ENCODE results near the gene CFAP90. TPM values are rescaled to one million over a fixed set of nuclear protein-coding genes. Genes with fewer than 3 reads are reported as not detected.

The CFAP90 gene
- total and polyA plus RNA-seq, 8 donors: 0.61 to 7.4 (median 1.2) TPM

- ATAC-seq: peak in 1 of 4 donors; percentile 11
- Histone ChIP-seq H3K27me3 (no peaks in the 10 kb centered on the region), H3K27ac (no peak overlapping the region), H3K36me3 (no peaks in the 10 kb centered on the region), H3K9me3 (no peaks in the 10 kb centered on the region), H3K4me3 (peak overlapping the region in 3 of 4 donors; percentile 8 to 70 (median 58)), H3K4me1 (peaks cover 11 to 14% (median 13%) of the 10 kb centered on the region in 3 donors)
- peak in 4 of 6 donors; percentile 16 to 88 (median 58) for DNase-seq
- no peak for FAIRE-seq
- 39 to 42% methylated on average over 44 of the region's 44 CpGs for WGBS, 2 donors
- intact Hi-C loops (cut with DNase I): no loop called here
- TF ChIP-seq CTCF (IDR thresholded peaks at IDR 0.05): no peak
These were observed 1.1 kb downstream of the CFAP90 start for GRCh38 chr5:7849681-7850394.

- no peaks in the 10 kb centered on the region for H3K36me3 ChIP-seq
- no peaks in the 10 kb centered on the region for H3K27me3 ChIP-seq
- no peak for TF ChIP-seq CTCF (IDR thresholded peaks at IDR 0.05)
- intact Hi-C loops (cut with DNase I): no loop called here
- DNase-seq (no peak), ATAC-seq (no peak), FAIRE-seq (no peak)
- no peak overlapping the region for H3K27ac ChIP-seq
- WGBS, 2 donors: 85 to 87% methylated on average over 2 of the region's 2 CpGs
- no peaks in the 10 kb centered on the region for H3K9me3 ChIP-seq
- peaks cover 11 to 14% (median 13%) of the 10 kb centered on the region in 3 donors for H3K4me1 ChIP-seq
- no peak overlapping the region for H3K4me3 ChIP-seq
These were observed 2.6 kb downstream of the CFAP90 start for GRCh38 chr5:7848296-7848695.

GRCh38 chr5:7846327-7846726, 4.6 kb downstream of the CFAP90 start:
- DNase-seq: peak in 1 of 6 donors; percentile 33
- no peak overlapping the region for H3K27ac ChIP-seq
- H3K9me3 ChIP-seq: no peaks in the 10 kb centered on the region
- 71 to 79% methylated on average over 5 of the region's 5 CpGs for WGBS, 2 donors
- FAIRE-seq: no peak
- ATAC-seq: no peak
- H3K4me3 ChIP-seq: no peak overlapping the region
- no peaks in the 10 kb centered on the region for H3K36me3 ChIP-seq
- H3K4me1 ChIP-seq: peaks cover 0 to 4% (median 0%) of the 10 kb centered on the region in 3 donors
- TF ChIP-seq CTCF (IDR thresholded peaks at IDR 0.05): no peak
- intact Hi-C loops (cut with DNase I): no loop called here
- no peaks in the 10 kb centered on the region for H3K27me3 ChIP-seq

- H3K4me3 ChIP-seq: no peak overlapping the region
- intact Hi-C loops (cut with DNase I): no loop called here
- no peak for ATAC-seq
- WGBS, 2 donors: 90 to 96% methylated on average over 7 of the region's 7 CpGs
- TF ChIP-seq CTCF (IDR thresholded peaks at IDR 0.05): no peak
- no peak for DNase-seq
- H3K9me3 ChIP-seq: no peaks in the 10 kb centered on the region
- H3K4me1 ChIP-seq: no peaks in the 10 kb centered on the region
- H3K27me3 ChIP-seq: no peaks in the 10 kb centered on the region
- no peak for FAIRE-seq
- H3K36me3 ChIP-seq: no peaks in the 10 kb centered on the region
- no peak overlapping the region for H3K27ac ChIP-seq
These were observed 5.4 kb downstream of the CFAP90 start for GRCh38 chr5:7845557-7845956.

GRCh38 chr5:7844901-7845300, 6.0 kb downstream of the CFAP90 start:
- no peaks in the 10 kb centered on the region for H3K9me3 ChIP-seq
- no peaks in the 10 kb centered on the region for H3K27me3 ChIP-seq
- H3K4me3 ChIP-seq: no peak overlapping the region
- DNase-seq: no peak
- no peak for TF ChIP-seq CTCF (IDR thresholded peaks at IDR 0.05)
- FAIRE-seq: no peak
- no peaks in the 10 kb centered on the region for H3K4me1 ChIP-seq
- H3K27ac ChIP-seq: no peak overlapping the region
- intact Hi-C loops (cut with DNase I): no loop called here
- ATAC-seq: no peak
- H3K36me3 ChIP-seq: no peaks in the 10 kb centered on the region

Measured in pancreas (tissue), 10 donors.